GM23248 (cell line): ENCODE results near the gene PEX5L. TPM values are rescaled to one million over a fixed set of nuclear protein-coding genes. Genes with fewer than 3 reads are reported as not detected.

ENCODE experiments used
- DNase-seq: peaks from one replicate; pipeline ENCODE4 v3.0.0-alpha.2; 2015
- H2AFZ ChIP-seq: fragments of 200-600 bp; sonication (generic); 2 replicates; pipeline ENCODE4 v1.6.1; 2016; ENCODE audit warnings: antibody characterized with exemption
- H3F3A ChIP-seq: fragments of 200-600 bp; sonication (generic); 2 replicates; pipeline ENCODE4 v1.6.1; 2016; ENCODE audit warnings: mild to moderate bottlenecking, antibody characterized with exemption, mixed run types; ENCODE audit not compliant: insufficient read depth
- H3K27ac ChIP-seq: fragments of 200-600 bp; sonication (generic); 2 replicates; pipeline ENCODE4 v1.5.1; 2016; ENCODE audit warnings: mild to moderate bottlenecking
- H3K27me3 ChIP-seq: fragments of 200-600 bp; sonication (generic); replicated peaks from 2 replicates; pipeline ENCODE4 v1.6.1; 2016; ENCODE audit warnings: mild to moderate bottlenecking; ENCODE audit not compliant: insufficient read depth
- H3K36me3 ChIP-seq: fragments of 200-600 bp; sonication (generic); 2 replicates; pipeline ENCODE4 v1.6.1; 2016; ENCODE audit warnings: low read depth, mild to moderate bottlenecking
- H3K4me1 ChIP-seq: fragments of 200-600 bp; sonication (generic); 2 replicates; pipeline ENCODE4 v1.6.1; 2016; ENCODE audit warnings: mild to moderate bottlenecking; ENCODE audit not compliant: insufficient read depth
- H3K4me2 ChIP-seq: fragments of 200-600 bp; sonication (generic); one replicate; pipeline ENCODE4 v1.6.1; 2016; ENCODE audit warnings: mild to moderate bottlenecking; ENCODE audit not compliant: unreplicated experiment
- H3K4me3 ChIP-seq: fragments of 200-600 bp; sonication (generic); 2 replicates; pipeline ENCODE4 v1.5.1; 2016; ENCODE audit warnings: mild to moderate bottlenecking
- H3K79me2 ChIP-seq: fragments of 200-600 bp; sonication (generic); 2 replicates; pipeline ENCODE4 v1.6.1; 2016; ENCODE audit warnings: mild to moderate bottlenecking; ENCODE audit not compliant: insufficient read depth
- H3K9ac ChIP-seq: fragments of 200-600 bp; sonication (generic); 2 replicates; pipeline ENCODE4 v1.6.1; 2016; ENCODE audit warnings: mild to moderate bottlenecking
- H3K9me2 ChIP-seq: fragments of 200-600 bp; sonication (generic); 2 replicates; pipeline ENCODE4 v1.6.1; 2016; ENCODE audit warnings: mixed run types, mild to moderate bottlenecking, moderate library complexity; ENCODE audit not compliant: insufficient read depth
- H3K9me3 ChIP-seq: fragments of 200-600 bp; sonication (generic); one replicate; pipeline ENCODE4 v1.6.1; 2017; ENCODE audit warnings: low read depth
- H4K20me1 ChIP-seq: fragments of 200-600 bp; sonication (generic); 2 replicates; pipeline ENCODE4 v1.6.0; 2016; ENCODE audit not compliant: insufficient read depth
- EZH2 ChIP-seq: fragments of 200-600 bp; sonication (generic); IDR thresholded peaks from 2 replicates; pipeline ENCODE4 v1.6.1; 2018; ENCODE audit warnings: antibody characterized with exemption, mild to moderate bottlenecking; ENCODE audit not compliant: insufficient read depth, poor library complexity, severe bottlenecking
- EZH2phosphoT487 ChIP-seq: fragments of 200-600 bp; sonication (generic); IDR thresholded peaks from 2 replicates; pipeline ENCODE4 v1.6.1; 2018; ENCODE audit warnings: antibody characterized with exemption, moderate library complexity, mild to moderate bottlenecking, low read depth; ENCODE audit not compliant: insufficient read depth
- WGBS, 2 experiments: methylation state at CpG; one replicate each; pipeline ENCODE4 v1.1.6; 2015 to 2017; ENCODE audit warnings: low lambda C conversion rate in 2 of 2, low coverage in 1 of 2; ENCODE audit errors: missing lambda C conversion rate in 2 of 2; 5-methylcytosine and 5-hydroxymethylcytosine counted together
- in situ Hi-C: fragments of 300-500 bp; cut with MboI; formaldehyde crosslinking; loops from 2 replicates; pipeline ENCODE4 v1.15.0; 2020
- polyA plus RNA-seq: library from polyadenylated mRNA; unstranded; fragments of >200 nt; fragmentation: Nextera tagmentation; extraction: Ambion mirVana; gene quantifications from 2 replicates; pipeline ENCODE4 v1.2.1, GENCODE V29; 2016
- total RNA-seq: library from RNA; depleted of rRNA; stranded (reverse); fragments of >200 nt; shearing (Covaris generic); gene quantifications from 2 replicates; pipeline ENCODE4 v1.2.3, GENCODE V29; 2014

PEX5L gene
- total and polyA plus RNA-seq, 2 experiments from 2014 or later = 0.03 TPM; not detected in 1

GRCh38 chr3:179898024-179898423 is 138.7 kb downstream of the PEX5L start:
- H3K4me2 ChIP-seq = no peak overlapping the region
- H3K4me1 ChIP-seq = no peaks in the 10 kb centered on the region
- no peak overlapping the region for H3K4me3 ChIP-seq
- H3K9ac ChIP-seq = no peak overlapping the region
- no peaks in the 10 kb centered on the region for H3K9me2 ChIP-seq
- no peak for TF ChIP-seq EZH2
- no peak for TF ChIP-seq EZH2phosphoT487
- WGBS, 2 experiments = 0 to 1% methylated on average over 2 of the region's 2 CpGs
- no peaks in the 10 kb centered on the region for H3K79me2 ChIP-seq
- no peaks in the 10 kb centered on the region for H3K36me3 ChIP-seq
- no peaks in the 10 kb centered on the region for H4K20me1 ChIP-seq
- H3K27me3 ChIP-seq = 0 out of 2 replicates have a peak, but pooled peaks cover 12% of the 10 kb centered on the region
- in situ Hi-C loops = no loop called here
- no peaks in the 10 kb centered on the region for H3F3A ChIP-seq
- H3K9me3 ChIP-seq = no peaks in the 10 kb centered on the region
- H2AFZ ChIP-seq = no peak overlapping the region
- peak; percentile 42 for DNase-seq
- H3K27ac ChIP-seq = no peak overlapping the region

- Histone ChIP-seq H3K9ac (no peak overlapping the region), H3K36me3 (no peaks in the 10 kb centered on the region), H3K9me2 (no peaks in the 10 kb centered on the region), H3F3A (no peaks in the 10 kb centered on the region), H3K27ac (no peak overlapping the region), H3K4me1 (no peaks in the 10 kb centered on the region), H3K79me2 (no peaks in the 10 kb centered on the region), H3K4me3 (no peak overlapping the region), H3K27me3 (0 out of 2 replicates have a peak, but pooled peaks cover 12% of the 10 kb centered on the region), H2AFZ (no peak overlapping the region), H4K20me1 (no peaks in the 10 kb centered on the region), H3K9me3 (no peaks in the 10 kb centered on the region), H3K4me2 (no peak overlapping the region)
- no peak for DNase-seq
- TF ChIP-seq EZH2 = no peak
- no peak for TF ChIP-seq EZH2phosphoT487
- 0 to 2% methylated on average over 4 of the region's 4 CpGs for WGBS, 2 experiments
- in situ Hi-C loops = no loop called here
Observed at GRCh38 chr3:179897231-179897630, 139.5 kb downstream of the PEX5L start.

GRCh38 chr3:179896507-179896906 is 140.2 kb downstream of the PEX5L start:
- no peaks in the 10 kb centered on the region for H3K79me2 ChIP-seq
- no peaks in the 10 kb centered on the region for H3K36me3 ChIP-seq
- TF ChIP-seq EZH2 = no peak
- WGBS, 2 experiments = 9 to 10% methylated on average over 2 of the region's 2 CpGs
- H2AFZ ChIP-seq = no peak overlapping the region
- H3K9me2 ChIP-seq = no peaks in the 10 kb centered on the region
- no peak overlapping the region for H3K4me2 ChIP-seq
- no peak overlapping the region for H3K4me3 ChIP-seq
- no peaks in the 10 kb centered on the region for H3K9me3 ChIP-seq
- H3F3A ChIP-seq = no peaks in the 10 kb centered on the region
- DNase-seq = no peak
- no peaks in the 10 kb centered on the region for H3K4me1 ChIP-seq
- H3K9ac ChIP-seq = no peak overlapping the region
- in situ Hi-C loops = no loop called here
- H4K20me1 ChIP-seq = no peaks in the 10 kb centered on the region
- no peak overlapping the region for H3K27ac ChIP-seq
- 0 out of 2 replicates have a peak, but pooled peaks cover 11% of the 10 kb centered on the region for H3K27me3 ChIP-seq

- no peaks in the 10 kb centered on the region for H4K20me1 ChIP-seq
- H3K36me3 ChIP-seq = no peaks in the 10 kb centered on the region
- TF ChIP-seq EZH2phosphoT487 (no peak), EZH2 (no peak)
- in situ Hi-C loops = no loop called here
- H3K4me2 ChIP-seq = no peak overlapping the region
- no peak for DNase-seq
- no peaks in the 10 kb centered on the region for H3K4me1 ChIP-seq
- H3K9ac ChIP-seq = no peak overlapping the region
- 0 out of 2 replicates have a peak, but pooled peaks cover 7% of the 10 kb centered on the region for H3K27me3 ChIP-seq
- no peak overlapping the region for H3K27ac ChIP-seq
- no peaks in the 10 kb centered on the region for H3F3A ChIP-seq
- no peaks in the 10 kb centered on the region for H3K9me3 ChIP-seq
- no peak overlapping the region for H3K4me3 ChIP-seq
- no peaks in the 10 kb centered on the region for H3K79me2 ChIP-seq
- H3K9me2 ChIP-seq = no peaks in the 10 kb centered on the region
- no peak overlapping the region for H2AFZ ChIP-seq
Observed at GRCh38 chr3:179895330-179895729, 141.4 kb downstream of the PEX5L start.

DNA sequence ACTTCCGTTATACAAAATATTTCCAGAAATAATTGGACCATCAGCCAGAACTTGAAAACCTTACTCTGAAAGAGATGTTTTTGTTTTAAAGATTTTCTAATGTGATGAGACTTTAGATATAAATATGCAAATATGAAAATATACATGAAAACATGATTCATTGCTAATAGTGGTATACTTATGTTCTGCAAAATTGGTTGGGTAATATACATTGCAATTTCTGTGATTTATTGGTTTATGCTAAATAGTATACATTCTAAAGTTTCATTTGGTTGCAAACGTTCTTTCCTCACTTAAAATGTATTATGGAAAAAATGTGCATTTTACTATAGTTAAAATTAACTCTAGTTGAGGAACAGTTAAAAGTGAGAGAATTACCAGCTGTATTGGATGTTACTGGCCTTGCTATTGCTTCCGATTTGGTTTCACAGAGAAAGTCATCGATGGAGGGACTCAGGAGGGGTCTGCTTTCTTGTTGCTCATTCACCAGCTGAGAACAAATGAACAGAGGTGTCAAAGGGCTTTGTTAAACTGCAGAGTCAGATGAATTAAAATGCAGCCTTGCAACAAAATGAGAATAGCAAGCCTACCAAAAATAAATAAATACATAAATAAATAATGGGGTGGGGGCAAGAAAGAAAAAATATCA is 149.3 kb downstream of the PEX5L start:
- TF ChIP-seq EZH2 = no peak
- TF ChIP-seq EZH2phosphoT487 = no peak
- Histone ChIP-seq H4K20me1 (no peaks in the 10 kb centered on the region), H3K9me2 (no peaks in the 10 kb centered on the region), H3K9me3 (no peaks in the 10 kb centered on the region), H3K79me2 (no peaks in the 10 kb centered on the region), H3K4me1 (no peaks in the 10 kb centered on the region), H3F3A (no peaks in the 10 kb centered on the region), H3K9ac (no peak overlapping the region), H2AFZ (no peak overlapping the region), H3K4me2 (no peak overlapping the region), H3K27ac (no peak overlapping the region), H3K4me3 (no peak overlapping the region), H3K36me3 (no peaks in the 10 kb centered on the region), H3K27me3 (no peaks in the 10 kb centered on the region)
- 7 to 14% methylated on average over 4 of the region's 4 CpGs for WGBS, 2 experiments
- no peak for DNase-seq
- in situ Hi-C loops = no loop called here
